ENCODE measurements around the gene GRAMD1A.
"Not testable (repeated sequence)": the region's sequence is repeated elsewhere in the genome, so short reads cannot be mapped to it uniquely, and the experiment has no call there.

The GRAMD1A gene

GRCh38 chr19:34998777-34999497, 1.2 kb upstream of the GRAMD1A start:
- peak overlapping the region; percentile 54 for H3K4me3 ChIP-seq (ENCODE audit: low read length)
- DNase-seq (ENCODE audit: low read depth) = no peak
- TF ChIP-seq CTCF (IDR thresholded peaks at IDR 0.05; ENCODE audit: insufficient read depth, low read depth, low read length, missing control alignments) = no peak

DNA sequence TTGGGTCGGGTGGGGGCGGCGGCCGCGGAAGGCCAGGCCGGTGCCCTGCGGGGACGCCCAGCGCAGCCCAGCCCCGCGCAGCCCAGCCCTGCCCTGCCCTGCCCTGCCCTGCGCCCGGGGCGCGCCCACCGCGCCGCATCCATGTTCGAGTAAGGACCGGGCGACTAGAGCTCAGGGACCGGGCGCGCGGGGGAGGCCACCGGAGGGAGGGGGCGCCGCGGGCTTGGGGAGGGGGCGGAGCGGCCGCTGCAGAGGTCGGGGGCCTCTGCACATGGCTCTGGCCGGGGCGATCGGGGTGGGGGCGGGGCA, 169 bp downstream of the GRAMD1A start:
- peak overlapping the region; percentile 56 for H3K4me3 ChIP-seq (ENCODE audit: low read length)
- TF ChIP-seq CTCF (IDR thresholded peaks at IDR 0.05; ENCODE audit: insufficient read depth, low read depth, low read length, missing control alignments) = no peak
- no peak for DNase-seq (ENCODE audit: low read depth)

GRCh38 chr19:35000647-35001501, 751 bp downstream of the GRAMD1A start:
- DNase-seq (ENCODE audit: low read depth) = peak; percentile 55
- peak overlapping the region; percentile 56 for H3K4me3 ChIP-seq (ENCODE audit: low read length)
- no peak for TF ChIP-seq CTCF (IDR thresholded peaks at IDR 0.05; ENCODE audit: insufficient read depth, low read depth, low read length, missing control alignments)

DNA sequence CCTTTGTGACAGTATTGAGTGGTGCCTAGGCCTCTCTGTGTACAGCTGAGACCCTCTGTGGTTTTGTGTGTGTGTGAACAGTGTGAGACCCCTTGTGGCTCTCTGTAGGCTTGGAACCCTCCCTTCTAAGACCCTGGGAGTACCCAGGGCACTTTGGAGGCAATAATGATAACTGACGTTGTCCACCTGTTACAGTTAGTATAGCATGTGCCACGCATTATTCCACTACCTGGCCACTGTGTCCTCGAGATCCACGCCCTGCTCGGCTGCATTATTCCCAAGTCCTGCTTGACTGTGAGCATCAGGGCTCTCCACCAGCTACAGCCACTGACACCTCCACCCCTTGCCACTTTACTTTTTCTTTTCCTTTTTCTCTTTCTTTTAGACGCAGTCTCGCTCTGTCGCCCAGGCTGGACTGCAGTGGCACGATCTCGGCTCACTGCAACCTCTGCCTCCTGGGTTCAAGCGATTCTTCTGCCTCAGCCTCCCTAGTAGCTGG, 2.0 kb downstream of the GRAMD1A start:
- H3K4me3 ChIP-seq (ENCODE audit: low read length) = no peak overlapping the region
- no peak for DNase-seq (ENCODE audit: low read depth)

GRCh38 chr19:35004517-35005255, 4.6 kb downstream of the GRAMD1A start:
- H3K4me3 ChIP-seq (ENCODE audit: low read length) = no peak overlapping the region
- no peak for TF ChIP-seq CTCF (IDR thresholded peaks at IDR 0.05; ENCODE audit: insufficient read depth, low read depth, low read length, missing control alignments)
- no peak for DNase-seq (ENCODE audit: low read depth)

More for the DNA sequence above, 2.0 kb downstream of the GRAMD1A start:
- no peak for TF ChIP-seq CTCF (IDR thresholded peaks at IDR 0.05; ENCODE audit: insufficient read depth, low read depth, low read length, missing control alignments)

GRCh38 chr19:35005256-35005977, 5.3 kb downstream of the GRAMD1A start:
- no peak for TF ChIP-seq CTCF (IDR thresholded peaks at IDR 0.05; ENCODE audit: insufficient read depth, low read depth, low read length, missing control alignments)
- no peak for DNase-seq (ENCODE audit: low read depth)
- no peak overlapping the region for H3K4me3 ChIP-seq (ENCODE audit: low read length)

- DNase-seq (ENCODE audit: low read depth); H3K4me3 ChIP-seq (ENCODE audit: low read length): not testable (repeated sequence)
Measured at GRCh38 chr19:35006007-35006341, 5.9 kb downstream of the GRAMD1A start.
